GM18870 (cell line): ENCODE data around the gene PGP.

ENCODE experiments used
- ATAC-seq: cut with Tn5 transposase; IDR thresholded peaks from one replicate; pipeline ENCODE4 v1.9.1; 2021; ENCODE audit warnings: moderate library complexity; ENCODE audit not compliant: unreplicated experiment

PGP gene

DNA sequence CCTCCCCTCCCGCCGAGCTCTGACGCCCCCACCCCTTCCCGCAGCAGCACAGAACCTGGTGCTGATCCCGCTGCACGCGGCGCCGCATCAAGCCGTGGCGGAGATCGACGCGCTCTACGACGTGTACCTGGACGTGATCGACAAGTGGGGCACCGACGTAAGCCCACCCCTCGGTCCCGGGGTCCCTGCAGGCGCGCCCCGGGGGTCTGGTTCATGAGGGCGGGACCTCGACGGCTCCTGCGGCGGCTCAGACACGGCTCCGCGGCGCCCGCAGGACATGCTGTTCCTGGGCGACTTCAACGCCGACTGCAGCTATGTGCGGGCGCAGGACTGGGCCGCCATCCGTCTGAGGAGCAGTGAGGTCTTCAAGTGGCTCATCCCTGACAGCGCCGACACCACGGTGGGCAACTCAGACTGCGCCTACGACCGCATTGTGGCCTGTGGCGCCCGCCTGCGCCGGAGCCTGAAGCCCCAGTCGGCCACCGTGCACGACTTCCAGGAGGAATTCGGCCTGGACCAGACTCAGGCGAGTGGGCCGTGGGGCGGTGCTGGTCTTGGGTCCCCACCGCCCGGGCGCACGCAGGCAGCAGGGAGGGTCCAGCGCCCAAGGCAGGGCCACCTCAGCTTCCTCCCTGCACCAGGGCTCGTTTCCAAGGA lies 23.0 kb upstream of the PGP start:
- ATAC-seq = no peak

DNA sequence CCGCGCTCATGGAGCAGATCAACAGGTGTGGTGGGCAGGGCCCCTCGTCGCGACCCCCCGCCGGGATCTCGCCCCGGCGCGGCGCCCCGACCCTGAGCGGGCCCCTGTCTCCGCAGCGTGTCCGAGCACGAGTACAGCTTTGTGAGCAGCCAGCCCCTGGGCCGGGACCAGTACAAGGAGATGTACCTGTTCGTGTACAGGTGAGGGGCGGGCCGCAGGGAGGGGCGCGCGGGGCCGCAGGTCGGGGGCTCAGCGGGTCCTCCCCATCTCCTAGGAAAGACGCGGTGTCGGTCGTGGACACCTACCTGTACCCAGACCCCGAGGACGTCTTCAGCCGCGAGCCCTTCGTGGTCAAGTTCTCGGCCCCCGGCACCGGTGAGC lies 22.5 kb upstream of the PGP start:
- ATAC-seq = no peak

DNA sequence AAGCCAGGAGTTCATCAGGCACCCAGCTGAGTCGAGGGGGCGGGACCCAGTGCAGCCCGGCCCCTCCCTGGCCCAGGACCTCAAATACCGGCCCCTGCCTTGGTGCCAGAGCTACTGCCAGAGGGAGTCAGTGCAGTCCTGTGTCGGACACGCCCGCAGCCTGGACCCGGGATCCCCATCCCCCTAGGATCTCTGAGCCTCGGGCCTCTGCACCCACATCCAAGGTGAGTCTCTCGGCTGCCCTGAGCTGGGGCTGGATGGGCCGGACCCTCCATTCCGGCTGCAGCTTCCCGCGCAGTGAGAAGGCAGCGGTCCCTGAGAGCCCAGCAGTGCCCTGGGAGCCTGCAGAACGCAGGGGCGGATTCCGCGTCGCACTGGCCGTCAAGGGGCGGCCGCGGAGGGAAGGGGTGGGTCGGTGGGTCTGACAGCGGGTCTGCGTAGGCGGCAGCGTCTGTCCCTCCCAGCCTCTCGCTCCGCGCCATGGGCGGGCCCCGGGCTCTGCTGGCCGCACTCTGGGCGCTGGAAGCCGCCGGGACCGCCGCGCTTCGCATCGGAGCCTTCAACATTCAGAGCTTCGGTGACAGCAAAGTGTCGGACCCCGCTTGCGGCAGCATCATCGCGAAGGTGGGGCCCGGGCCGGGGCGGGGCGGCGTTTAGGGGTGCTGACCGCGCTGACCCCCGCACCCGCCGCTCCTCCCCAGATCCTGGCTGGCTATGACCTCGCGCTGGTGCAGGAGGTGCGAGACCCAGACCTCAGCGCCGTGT lies 21.9 kb upstream of the PGP start, which contains the start of gene DNASE1L2:
DNASE1L2 (plus strand) TSS at position 108 of the 765 bp plus-strand sequence; CDS start at position 481, 373 bp downstream.
- ATAC-seq = no peak

DNA sequence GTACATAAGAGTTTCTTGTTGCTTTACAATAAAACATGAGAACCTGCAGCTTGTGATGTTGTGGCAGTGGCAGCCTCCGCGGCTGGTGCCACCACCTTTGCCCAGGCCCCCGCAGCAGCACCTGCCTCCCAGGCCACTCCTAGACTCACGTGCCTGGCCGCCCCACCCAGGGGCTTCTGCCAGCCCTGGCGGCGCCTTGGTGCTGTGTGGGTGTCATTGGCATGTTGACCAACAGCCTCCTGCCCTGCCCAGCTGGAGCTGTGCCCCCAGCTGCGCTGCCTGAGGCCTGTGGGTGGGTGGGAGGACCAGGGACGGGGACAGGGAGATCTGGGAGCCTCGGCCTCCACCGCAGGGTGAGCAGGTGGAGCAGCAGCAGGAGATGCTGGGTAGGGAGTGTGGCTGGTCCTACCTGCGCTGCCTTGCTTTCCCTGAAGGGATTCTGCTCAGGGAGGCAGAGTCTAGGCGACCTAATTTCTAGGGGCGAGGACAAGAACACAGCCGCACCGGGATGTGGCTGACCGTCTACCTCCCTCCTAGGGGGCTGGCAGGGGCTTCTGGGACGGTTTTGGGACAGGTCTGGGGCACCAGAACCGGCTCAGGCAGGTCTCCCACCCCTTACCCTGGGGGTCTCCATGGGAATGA lies 21.2 kb upstream of the PGP start:
- ATAC-seq = no peak

DNA sequence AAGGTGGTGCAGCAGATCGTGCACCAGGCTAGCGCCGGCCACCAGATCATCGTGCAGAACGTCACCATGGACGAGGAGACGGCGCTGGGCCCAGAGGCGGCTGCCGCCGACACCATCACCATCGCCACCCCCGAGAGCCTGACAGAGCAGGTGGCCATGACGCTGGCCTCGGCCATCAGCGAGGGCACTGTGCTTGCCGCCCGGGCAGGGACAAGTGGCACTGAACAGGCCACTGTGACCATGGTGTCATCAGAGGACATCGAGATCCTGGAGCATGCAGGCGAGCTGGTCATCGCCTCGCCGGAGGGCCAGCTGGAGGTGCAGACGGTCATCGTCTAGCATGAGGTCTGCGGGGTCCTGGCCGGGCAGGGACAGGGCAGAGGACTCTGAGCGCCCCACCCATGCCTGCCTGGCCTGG lies 20.6 kb upstream of the PGP start:
- no peak for ATAC-seq

DNA sequence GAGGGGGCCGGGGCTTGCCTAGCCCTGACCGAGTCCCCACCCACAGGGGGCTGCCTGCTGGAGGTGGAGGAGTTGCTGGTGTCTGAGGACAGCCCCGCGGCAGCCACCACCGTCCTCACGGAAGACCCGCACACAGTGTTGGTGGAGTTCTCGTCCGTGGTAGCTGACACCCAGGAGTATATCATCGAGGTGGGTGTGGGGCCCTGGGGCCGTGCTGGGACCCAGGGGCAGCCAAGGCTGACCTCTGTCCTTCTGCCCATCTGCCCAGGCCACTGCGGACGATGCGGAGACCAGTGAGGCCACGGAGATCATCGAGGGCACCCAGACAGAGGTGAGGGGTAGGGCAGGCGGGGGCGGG lies 20.2 kb upstream of the PGP start:
- no peak for ATAC-seq

DNA sequence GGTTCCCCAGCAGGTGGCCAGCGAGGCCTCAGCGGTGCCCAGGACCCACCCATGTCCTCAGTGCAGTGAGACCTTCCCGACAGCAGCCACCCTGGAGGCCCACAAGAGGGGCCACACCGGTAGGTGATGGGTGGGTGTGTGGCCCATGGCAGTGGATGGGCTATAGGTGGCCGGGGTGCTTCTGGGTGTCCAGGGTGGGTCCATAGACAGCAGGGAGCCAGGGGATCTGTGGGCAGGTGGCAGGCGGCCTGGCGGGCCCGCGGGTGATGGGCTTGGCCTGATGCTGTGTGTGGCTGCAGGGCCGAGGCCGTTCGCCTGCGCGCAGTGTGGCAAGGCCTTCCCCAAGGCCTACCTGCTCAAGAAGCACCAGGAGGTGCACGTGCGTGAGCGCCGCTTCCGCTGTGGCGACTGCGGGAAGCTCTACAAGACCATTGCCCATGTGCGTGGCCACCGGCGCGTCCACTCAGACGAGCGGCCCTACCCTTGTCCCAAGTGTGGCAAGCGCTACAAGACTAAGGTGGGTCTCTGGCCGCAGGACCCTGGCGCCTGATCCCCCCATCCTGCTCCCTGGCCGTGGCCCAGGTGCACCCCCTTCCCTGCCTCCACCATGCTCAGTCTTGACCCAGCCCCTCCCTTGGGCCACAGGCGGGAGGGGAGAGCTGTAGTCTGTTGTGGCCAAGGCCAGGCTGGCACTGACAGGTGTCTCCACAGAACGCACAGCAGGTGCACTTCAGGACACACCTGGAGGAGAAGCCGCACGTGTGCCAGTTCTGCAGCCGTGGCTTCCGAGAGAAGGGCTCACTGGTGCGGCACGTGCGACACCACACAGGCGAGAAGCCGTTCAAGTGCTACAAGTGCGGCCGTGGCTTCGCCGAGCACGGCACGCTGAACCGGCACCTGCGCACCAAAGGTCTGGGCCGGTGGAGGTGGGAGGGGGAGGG lies 19.5 kb upstream of the PGP start:
- ATAC-seq = no peak

DNA sequence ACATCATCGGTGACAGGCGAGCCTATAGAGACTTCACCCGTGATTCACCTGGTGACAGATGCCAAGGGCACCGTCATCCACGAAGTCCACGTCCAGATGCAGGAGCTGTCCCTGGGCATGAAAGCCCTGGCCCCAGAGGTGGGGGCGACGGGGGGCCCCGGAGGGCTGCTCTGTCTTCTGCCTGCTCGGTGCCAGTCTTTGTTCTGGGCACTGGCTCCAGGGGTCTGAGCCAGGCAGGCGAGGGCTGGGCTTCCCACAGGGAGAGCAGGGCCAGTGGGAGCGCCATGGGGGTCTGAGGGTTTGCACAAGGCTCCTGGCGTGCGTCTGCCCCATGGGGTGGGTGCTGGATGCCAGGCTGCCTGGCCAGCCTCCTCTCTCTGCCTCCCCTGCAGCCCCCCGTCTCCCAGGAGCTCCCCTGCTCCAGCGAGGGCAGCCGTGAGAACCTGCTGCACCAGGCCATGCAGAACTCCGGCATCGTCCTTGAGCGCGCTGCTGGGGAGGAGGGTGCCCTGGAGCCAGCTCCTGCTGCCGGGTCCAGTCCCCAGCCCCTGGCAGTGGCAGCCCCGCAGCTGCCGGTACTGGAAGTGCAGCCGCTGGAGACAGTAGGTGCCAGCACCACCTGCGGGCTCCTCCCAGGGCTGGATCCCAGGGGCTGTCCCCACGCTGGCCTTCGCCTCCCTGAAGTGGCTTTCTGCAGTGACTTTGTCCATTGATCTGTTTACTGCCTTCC lies 18.6 kb upstream of the PGP start:
- ATAC-seq = no peak

DNA sequence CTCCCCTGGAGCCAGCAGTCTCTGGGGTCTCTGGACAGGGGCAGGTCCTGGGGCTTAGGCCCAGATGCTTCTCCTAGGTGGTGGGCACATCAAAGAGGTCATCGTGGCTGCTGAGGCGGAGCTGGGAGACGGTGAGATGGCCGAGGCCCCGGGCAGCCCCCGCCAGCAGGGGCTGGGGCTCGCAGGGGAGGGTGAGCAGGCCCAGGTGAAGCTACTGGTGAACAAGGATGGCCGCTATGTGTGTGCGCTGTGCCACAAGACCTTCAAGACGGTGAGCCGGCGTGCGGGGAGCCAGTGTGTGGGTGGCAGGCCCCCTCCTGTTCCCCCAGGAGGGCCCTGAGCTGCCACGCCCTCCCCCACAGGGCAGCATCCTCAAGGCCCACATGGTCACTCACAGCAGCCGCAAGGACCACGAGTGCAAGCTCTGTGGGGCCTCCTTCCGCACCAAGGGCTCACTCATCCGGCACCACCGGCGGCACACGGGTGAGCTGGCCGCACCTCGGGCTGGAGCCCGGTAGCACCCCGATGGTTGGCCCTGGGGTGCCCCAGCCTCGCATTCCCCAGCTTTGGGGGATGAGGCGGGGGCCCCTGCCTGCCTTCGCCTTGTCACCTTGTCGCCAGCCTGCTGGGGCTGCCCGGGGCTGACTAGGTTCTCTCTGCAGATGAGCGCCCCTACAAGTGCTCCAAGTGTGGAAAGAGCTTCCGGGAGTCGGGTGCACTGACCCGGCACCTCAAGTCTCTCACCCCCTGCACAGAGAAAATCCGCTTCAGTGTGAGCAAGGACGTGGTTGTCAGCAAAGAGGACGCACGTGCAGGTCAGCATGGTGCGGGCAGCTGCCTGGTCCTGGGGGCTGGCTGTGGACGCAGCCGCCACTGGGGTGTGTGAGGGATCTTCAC lies 17.7 kb upstream of the PGP start:
- ATAC-seq = no peak

DNA sequence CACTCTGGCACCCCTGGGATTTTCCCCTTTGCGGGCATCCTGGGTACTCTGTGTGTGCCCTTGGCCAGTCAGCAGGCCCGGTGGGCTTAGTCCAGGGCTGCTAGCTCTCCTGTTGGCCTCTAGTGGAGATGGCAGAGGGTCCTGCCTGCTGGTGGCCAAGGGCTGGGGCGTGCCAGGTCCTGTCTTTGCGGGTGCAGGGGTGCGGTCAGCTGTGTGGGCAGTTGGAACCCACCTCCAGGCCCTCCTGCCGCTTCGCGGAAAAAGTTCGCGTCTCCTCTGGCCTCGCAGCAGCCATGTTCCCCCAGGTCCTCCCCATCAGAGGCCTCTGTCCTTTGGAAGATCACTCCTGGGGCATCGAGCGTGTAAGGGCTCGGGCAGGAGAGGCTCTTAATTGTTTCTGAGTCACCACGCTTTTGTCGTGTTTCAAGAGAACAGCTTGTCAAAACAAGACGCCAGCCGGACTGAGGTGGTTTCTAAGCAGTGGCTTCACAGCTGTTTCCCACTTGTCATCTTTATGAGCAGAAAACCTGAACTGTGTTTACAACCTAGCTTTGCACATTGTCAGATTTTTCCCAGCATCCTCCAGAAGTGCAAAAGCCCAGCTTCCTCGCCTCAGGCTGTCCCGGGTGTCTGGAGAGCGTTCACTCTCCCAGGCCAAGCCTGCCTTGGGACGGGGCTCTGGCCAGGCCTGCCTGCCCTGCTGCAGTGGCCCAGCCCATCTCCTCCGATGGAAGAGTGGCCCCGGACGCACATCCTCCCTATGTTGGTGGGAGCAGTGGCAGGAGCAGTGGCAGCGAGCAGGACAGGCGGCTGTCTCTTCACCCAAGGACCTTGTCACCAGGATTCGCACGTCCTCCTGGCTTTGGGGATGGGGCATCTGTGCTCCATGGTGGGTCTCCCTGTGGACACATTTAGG lies 16.6 kb upstream of the PGP start:
- ATAC-seq = no peak

DNA sequence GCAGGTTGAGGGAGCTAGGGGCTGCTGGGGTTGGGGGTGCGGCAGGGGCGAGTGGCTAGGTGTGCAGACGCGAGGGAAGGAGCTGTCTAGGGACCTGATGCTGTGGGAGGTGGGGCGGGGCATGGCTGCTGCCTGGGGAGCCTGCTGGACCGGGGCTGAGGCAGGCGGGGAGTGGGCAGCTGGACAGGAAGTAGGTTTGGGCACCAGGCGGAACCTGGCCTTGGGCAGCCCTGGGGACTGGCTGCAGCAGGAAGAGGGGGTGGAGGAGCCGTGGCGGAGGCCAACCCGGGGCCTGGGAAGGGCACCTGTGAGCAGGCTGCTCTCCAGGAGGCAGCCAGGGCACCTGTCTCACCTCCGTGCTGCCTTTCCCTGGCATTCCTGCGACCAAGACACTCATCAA lies 15.7 kb upstream of the PGP start:
- no peak for ATAC-seq

DNA sequence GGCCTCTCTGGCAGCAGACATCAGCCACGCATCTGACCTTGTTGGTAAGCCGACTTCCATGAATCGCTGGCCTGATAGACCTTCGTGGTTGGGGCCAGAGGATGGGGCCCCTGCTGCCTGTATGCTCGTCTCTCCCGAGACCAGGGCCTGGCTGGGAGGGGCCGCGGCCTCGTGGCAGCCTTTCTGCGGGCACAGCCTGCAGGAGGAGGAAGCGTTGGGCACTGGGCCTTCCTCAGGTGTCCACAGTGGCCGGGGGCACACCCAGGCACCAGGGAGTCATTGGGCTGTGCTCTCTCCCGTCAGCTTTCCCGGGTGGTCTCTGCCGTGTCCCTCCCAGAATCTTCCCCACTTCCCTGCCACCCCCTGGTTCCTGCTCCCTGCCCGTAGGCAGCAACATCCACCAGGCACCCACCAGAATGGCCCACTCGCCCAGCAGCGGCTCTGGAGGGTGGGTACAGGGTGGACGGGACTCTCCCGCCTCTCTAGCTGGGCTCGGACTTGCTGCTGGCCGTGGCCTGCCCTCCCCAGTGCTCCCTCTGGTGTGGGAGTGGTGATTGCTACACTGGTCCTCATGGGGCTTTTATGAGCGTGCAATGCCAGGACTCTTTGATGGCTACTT lies 15.1 kb upstream of the PGP start:
- no peak for ATAC-seq

DNA sequence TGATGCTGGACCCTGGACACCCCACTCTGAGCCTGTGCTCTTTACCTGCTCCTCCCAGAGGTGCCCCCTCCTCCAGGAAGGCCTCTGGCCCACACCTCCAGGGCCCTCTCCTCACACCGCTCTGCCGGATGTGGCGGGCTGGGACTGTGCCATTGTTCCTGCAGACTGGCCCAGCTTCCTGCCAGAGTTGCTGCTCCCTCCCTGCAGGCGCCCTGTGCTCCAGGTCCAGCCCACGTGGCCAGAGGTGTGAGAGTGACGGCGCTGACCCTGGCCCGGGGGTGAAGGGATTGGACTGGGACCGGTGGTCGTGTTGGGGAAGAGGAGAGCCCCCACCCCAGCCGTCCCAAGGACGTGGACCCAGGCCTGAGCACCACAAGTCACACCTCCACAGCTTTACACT lies 14.5 kb upstream of the PGP start:
- ATAC-seq = no peak

DNA sequence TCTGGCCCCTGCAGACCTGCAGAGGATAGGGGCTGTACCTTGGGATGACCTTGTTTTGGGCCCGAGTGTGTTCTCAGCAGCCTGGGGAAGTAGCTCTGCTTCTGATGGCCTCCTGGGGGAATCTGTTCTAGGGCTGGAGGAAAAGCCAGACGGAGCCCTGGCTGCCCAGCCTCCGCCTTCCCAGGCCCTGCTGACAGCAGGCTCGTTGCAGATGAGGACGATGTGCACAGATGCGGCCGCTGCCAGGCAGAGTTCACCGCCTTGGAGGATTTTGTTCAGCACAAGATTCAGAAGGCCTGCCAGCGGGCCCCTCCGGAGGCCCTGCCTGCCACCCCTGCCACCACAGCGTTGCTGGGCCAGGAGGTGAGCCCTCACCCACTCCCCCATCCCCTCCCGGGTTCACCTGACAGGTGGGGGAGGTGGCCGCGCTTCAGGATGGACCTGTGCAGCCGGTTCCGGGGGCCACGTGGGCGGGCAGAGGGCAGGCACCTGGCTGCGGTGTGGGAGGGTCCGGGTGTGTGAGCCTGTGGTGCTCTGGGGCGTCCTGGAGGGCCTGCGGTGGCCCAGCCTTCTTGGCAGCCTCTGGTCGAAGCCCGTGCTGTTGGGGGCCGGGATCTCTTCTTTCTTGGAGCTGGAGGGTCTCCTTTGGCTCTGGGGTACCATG lies 13.7 kb upstream of the PGP start:
- no peak for ATAC-seq

DNA sequence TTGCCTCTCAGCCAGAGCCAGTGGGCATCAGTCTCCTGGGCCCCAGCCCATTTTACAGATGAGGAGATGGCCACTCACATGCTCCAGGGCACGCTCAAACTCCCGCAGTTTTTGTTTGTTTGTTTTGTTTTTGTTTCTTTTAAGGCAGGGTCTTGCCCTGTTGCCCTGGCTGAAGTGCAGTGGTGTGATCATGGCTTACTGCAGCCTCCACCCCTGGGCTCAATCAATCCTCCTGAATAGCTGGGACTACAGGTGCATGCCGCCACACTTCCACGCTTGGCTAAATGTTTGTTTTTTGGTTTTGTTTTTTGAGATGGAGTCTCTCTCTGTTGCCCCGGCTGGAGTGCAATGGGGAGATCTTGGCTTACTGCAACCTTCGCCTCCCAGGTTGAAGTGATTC lies 12.3 kb upstream of the PGP start:
- no peak for ATAC-seq

DNA sequence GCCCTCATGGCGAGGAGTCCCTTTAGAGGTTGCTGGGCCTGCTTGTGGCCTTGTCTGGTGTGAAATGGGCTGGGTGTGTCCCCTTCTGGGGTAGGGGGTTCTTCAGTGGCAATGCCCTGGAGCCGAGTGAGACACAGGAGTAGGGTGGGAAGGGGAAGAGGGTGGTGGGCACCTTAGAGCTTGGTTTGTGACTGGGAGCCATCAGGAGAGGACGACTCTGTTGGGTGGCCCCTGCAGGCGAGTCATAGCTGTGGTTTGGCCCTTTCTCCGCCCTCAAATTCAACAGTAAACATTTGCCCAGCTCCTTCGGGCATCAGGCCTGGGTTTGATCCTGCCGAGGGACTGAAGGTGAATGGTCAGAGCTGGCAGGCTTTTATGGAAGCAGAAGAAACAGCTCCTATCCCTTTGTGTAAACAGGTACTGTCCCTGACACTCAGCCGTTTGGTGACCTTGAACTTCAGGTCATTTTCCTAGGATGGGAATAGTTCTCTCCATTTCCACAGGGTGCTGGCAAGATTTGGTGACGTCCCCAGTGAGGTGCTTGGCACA lies 11.7 kb upstream of the PGP start:
- no peak for ATAC-seq

DNA sequence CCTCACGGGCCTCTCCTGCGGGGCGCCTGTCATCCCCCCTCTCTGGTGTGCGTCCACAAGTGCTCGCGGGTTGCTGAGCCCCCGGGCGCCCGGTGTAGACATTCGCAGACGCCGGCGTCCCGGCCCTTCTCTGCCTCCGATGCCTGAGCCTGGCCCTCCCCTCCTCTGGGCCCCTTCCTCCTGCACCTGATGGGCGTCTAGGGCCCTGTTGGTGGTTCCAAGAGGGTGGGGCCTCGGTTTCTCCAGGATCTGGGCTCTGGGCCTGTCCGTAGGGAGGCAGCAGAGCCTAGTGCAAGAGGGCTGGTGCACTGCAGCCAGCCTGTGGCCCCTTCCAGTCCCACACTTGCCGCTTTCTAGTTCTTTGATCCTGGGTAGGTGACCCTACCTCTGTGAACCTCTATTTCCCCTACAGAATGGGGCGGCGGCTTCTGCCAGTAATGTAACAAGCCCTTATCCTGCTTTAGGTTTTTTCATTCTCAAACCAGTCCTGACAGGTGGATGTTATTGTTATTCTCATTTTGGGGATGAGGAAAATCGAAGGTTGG lies 9.4 kb upstream of the PGP start:
- ATAC-seq = peak; percentile 19
